A549 (cell line): ENCODE data around the gene KIAA0930. TPM values are rescaled to one million over a fixed set of nuclear protein-coding genes. Genes with fewer than 3 reads are reported as not detected.

Experiments used
- ATAC-seq, 2 experiments: fragments of 200-7000 bp in 1 of 2; fragments of >200 bp in 1 of 2; cut with Nextera tagmentation in 1 of 2; cut with Tn5 transposase in 1 of 2; 3 replicates each; pipeline versions ENCODE4 v1.8.0 to v1.9.1; 2018 to 2020; ENCODE audit warnings: mild to moderate bottlenecking in 1 of 2, moderate library complexity in 1 of 2
- CTCF ChIA-PET: fragments of 300-600 bp; sonication (Branson Sonifier 250); formaldehyde crosslinking; extraction: SDS; loops from one replicate; lab custom pipeline; 2021; ENCODE audit warnings: antibody characterized with exemption, inconsistent platforms; lab: Yijun Ruan, JAX
- POLR2A ChIA-PET: fragments of 350-600 bp; formaldehyde crosslinking; extraction: SDS; loops from one replicate; lab custom pipeline; 2021; ENCODE audit warnings: antibody characterized with exemption, inconsistent platforms; lab: Yijun Ruan, JAX
- DNase-seq, 2 experiments: peaks; one replicate each; pipeline versions ENCODE4 v3.0.0 to v3.0.0-alpha.2; 2011 to 2016; ENCODE audit warnings: low read depth in 1 of 2, low spot score in 1 of 2
- FAIRE-seq: peaks from 2 replicates; lab custom pipeline; 2011; peaks lifted over from hg19 to GRCh38; lab: Jason Lieb, UNC
- H3K27ac ChIP-seq, 2 experiments: fragments of >200 bp; sonication (Bioruptor Twin); formaldehyde crosslinking; 3 replicates each; pipeline ENCODE4 v1.5.1; 2016 to 2017
- H3K4me1 ChIP-seq: fragments of >200 bp; sonication (Bioruptor Twin); formaldehyde crosslinking; 3 replicates; pipeline ENCODE4 v1.6.1; 2016
- H3K4me2 ChIP-seq: fragments of >200 bp; sonication (Bioruptor Twin); formaldehyde crosslinking; 3 replicates; pipeline ENCODE4 v1.6.1; 2016
- H3K4me3 ChIP-seq: fragments of >200 bp; sonication (Bioruptor Twin); formaldehyde crosslinking; 3 replicates; pipeline ENCODE4 v1.5.1; 2016
- H3K9me3 ChIP-seq: fragments of >200 bp; sonication (Bioruptor Twin); formaldehyde crosslinking; 3 replicates; pipeline ENCODE4 v1.6.1; 2016
- CBX2 ChIP-seq: fragments of 200-600 bp; sonication (generic); IDR thresholded peaks from 2 replicates; pipeline ENCODE4 v1.6.1; 2016; ENCODE audit warnings: low read depth, mild to moderate bottlenecking, borderline replicate concordance
- E2F6 ChIP-seq: IDR thresholded peaks from 2 replicates; pipeline ENCODE4 v1.6.1; 2012; ENCODE audit warnings: low read depth, borderline replicate concordance
- EHMT2 ChIP-seq: fragments of 200-600 bp; sonication (generic); IDR thresholded peaks from 2 replicates; pipeline ENCODE4 v1.6.1; 2016; ENCODE audit warnings: antibody characterized with exemption, low read depth, mild to moderate bottlenecking, moderate library complexity
- KDM5A ChIP-seq: fragments of 200-600 bp; sonication (generic); IDR thresholded peaks from 2 replicates; pipeline ENCODE4 v1.6.1; 2016; ENCODE audit warnings: antibody characterized with exemption, mild to moderate bottlenecking
- MAX ChIP-seq: IDR thresholded peaks from 2 replicates; pipeline ENCODE4 v1.6.1; 2012
- MYC ChIP-seq: IDR thresholded peaks from 2 replicates; pipeline ENCODE4 v1.6.1; 2012; ENCODE audit warnings: mild to moderate bottlenecking, inconsistent platforms, low read length, improper control_type of control experiment, borderline replicate concordance
- RCOR1 ChIP-seq: fragments of 150-350 bp; IDR thresholded peaks from 2 replicates; pipeline ENCODE4 v1.6.1; 2014; ENCODE audit warnings: antibody characterized with exemption, low read length, low read depth
- REST ChIP-seq: fragments of 200-600 bp; sonication (generic); IDR thresholded peaks from 2 replicates; pipeline ENCODE4 v1.6.1; 2016; ENCODE audit warnings: antibody characterized with exemption, mild to moderate bottlenecking, moderate library complexity
- RNF2 ChIP-seq: fragments of 200-600 bp; sonication (generic); IDR thresholded peaks from 2 replicates; pipeline ENCODE4 v1.6.1; 2016; ENCODE audit warnings: low read depth, mild to moderate bottlenecking, antibody characterized with exemption, moderate library complexity, borderline replicate concordance
- SREBF2 ChIP-seq: fragments of 450-650 bp; IDR thresholded peaks from 2 replicates; pipeline ENCODE4 v1.6.1; 2014; ENCODE audit warnings: mild to moderate bottlenecking, moderate library complexity
- ZNF302 ChIP-seq: fragments of 250-450 bp; sonication (Bioruptor Pico); IDR thresholded peaks from 2 replicates; pipeline ENCODE4 v1.9.0; 2021; ENCODE audit warnings: inconsistent platforms, mild to moderate bottlenecking, moderate library complexity
- WGBS: methylation state at CpG from one replicate; pipeline ENCODE4 v1.1.6; 2017; ENCODE audit errors: missing lambda C conversion rate; 5-methylcytosine and 5-hydroxymethylcytosine counted together
- polyA plus RNA-seq, 4 experiments: library from polyadenylated mRNA; depleted of rRNA in 3 of 4; stranded (reverse); fragments of >200 nt; fragmentation: RNase III in 1 of 4; extraction: RNeasy Plus Mini Kit Qiagen cat#74134 plus additional on column Dnase treatment in 1 of 4; gene quantifications; 2 replicates in 3 of 4; 3 replicates in 1 of 4; pipeline ENCODE4 v1.2.3, GENCODE V29; 2011 to 2017
- TF ChIP-seq, protein P1 (sequence below): fragments of >200 bp; sonication (Bioruptor Twin); formaldehyde crosslinking; IDR thresholded peaks from 3 replicates; pipeline ENCODE4 v1.5.1; 2016
- TF ChIP-seq, protein P2 (sequence below): fragments of 250-450 bp; sonication (Bioruptor Pico); IDR thresholded peaks from 2 replicates; pipeline ENCODE4 v1.5.0; 2020; ENCODE audit warnings: low read depth, mild to moderate bottlenecking, moderate library complexity
- TF ChIP-seq, protein P3 (sequence below): fragments of 250-450 bp; sonication (Bioruptor Pico); IDR thresholded peaks from 2 replicates; pipeline ENCODE4 v1.5.0; 2021; ENCODE audit warnings: mild to moderate bottlenecking, moderate library complexity, borderline replicate concordance
- TF ChIP-seq, protein P4 (sequence below): fragments of 450-650 bp; IDR thresholded peaks from 2 replicates; pipeline ENCODE4 v1.6.1; 2014; ENCODE audit warnings: antibody characterized with exemption

KIAA0930 gene
- polyA plus RNA-seq, 2 of the 4 experiments (the other 2 are of a cell fraction) = 47.7 to 60.0 TPM

- no peak overlapping the region for H3K4me2 ChIP-seq
- no peak overlapping the region for H3K27ac ChIP-seq
- DNase-seq (no peak), ATAC-seq (no peak), FAIRE-seq (no peak)
- ChIA-PET POLR2A (no interaction called here), CTCF (interaction anchor here (0.8 to 3.2 kb wide), 3 partner anchors 9 to 89 kb away, joined by 3 to 17 read pairs (median 3); no protein-coding TSS in a partner anchor)
- H3K4me3 ChIP-seq = no peak overlapping the region
- 92% methylated on average over 4 of the region's 4 CpGs for WGBS
- TF ChIP-seq ZNF302 (CRISPR knock-in tag) (no peak), MAX (no peak), SREBF2 (no peak), RCOR1 (no peak), KDM5A (no peak), RNF2 (no peak), E2F6 (no peak), MYC (no peak), EHMT2 (no peak), CBX2 (no peak), REST (no peak)
- TF ChIP-seq, protein P1, sequence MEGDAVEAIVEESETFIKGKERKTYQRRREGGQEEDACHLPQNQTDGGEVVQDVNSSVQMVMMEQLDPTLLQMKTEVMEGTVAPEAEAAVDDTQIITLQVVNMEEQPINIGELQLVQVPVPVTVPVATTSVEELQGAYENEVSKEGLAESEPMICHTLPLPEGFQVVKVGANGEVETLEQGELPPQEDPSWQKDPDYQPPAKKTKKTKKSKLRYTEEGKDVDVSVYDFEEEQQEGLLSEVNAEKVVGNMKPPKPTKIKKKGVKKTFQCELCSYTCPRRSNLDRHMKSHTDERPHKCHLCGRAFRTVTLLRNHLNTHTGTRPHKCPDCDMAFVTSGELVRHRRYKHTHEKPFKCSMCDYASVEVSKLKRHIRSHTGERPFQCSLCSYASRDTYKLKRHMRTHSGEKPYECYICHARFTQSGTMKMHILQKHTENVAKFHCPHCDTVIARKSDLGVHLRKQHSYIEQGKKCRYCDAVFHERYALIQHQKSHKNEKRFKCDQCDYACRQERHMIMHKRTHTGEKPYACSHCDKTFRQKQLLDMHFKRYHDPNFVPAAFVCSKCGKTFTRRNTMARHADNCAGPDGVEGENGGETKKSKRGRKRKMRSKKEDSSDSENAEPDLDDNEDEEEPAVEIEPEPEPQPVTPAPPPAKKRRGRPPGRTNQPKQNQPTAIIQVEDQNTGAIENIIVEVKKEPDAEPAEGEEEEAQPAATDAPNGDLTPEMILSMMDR = no peak
- TF ChIP-seq, protein P2, sequence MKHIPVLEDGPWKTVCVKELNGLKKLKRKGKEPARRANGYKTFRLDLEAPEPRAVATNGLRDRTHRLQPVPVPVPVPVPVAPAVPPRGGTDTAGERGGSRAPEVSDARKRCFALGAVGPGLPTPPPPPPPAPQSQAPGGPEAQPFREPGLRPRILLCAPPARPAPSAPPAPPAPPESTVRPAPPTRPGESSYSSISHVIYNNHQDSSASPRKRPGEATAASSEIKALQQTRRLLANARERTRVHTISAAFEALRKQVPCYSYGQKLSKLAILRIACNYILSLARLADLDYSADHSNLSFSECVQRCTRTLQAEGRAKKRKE = no peak
- TF ChIP-seq, protein P3, sequence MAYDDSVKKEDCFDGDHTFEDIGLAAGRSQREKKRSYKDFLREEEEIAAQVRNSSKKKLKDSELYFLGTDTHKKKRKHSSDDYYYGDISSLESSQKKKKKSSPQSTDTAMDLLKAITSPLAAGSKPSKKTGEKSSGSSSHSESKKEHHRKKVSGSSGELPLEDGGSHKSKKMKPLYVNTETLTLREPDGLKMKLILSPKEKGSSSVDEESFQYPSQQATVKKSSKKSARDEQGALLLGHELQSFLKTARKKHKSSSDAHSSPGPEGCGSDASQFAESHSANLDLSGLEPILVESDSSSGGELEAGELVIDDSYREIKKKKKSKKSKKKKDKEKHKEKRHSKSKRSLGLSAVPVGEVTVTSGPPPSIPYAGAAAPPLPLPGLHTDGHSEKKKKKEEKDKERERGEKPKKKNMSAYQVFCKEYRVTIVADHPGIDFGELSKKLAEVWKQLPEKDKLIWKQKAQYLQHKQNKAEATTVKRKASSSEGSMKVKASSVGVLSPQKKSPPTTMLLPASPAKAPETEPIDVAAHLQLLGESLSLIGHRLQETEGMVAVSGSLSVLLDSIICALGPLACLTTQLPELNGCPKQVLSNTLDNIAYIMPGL (CRISPR knock-in tag) = no peak
- TF ChIP-seq, protein P4, sequence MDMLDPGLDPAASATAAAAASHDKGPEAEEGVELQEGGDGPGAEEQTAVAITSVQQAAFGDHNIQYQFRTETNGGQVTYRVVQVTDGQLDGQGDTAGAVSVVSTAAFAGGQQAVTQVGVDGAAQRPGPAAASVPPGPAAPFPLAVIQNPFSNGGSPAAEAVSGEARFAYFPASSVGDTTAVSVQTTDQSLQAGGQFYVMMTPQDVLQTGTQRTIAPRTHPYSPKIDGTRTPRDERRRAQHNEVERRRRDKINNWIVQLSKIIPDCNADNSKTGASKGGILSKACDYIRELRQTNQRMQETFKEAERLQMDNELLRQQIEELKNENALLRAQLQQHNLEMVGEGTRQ = no peak
- no peaks in the 10 kb centered on the region for H3K9me3 ChIP-seq
- H3K4me1 ChIP-seq = no peaks in the 10 kb centered on the region
Measured at GRCh38 chr22:45190202-45190872, 50.4 kb downstream of the KIAA0930 start.
